GM04504 (cell line): ENCODE measurements around the gene ACTMAP.

ENCODE experiments used
- DNase-seq: peaks from one replicate; pipeline ENCODE4 v3.0.0-alpha.2; 2012; ENCODE audit warnings: low read depth

ACTMAP gene

DNA sequence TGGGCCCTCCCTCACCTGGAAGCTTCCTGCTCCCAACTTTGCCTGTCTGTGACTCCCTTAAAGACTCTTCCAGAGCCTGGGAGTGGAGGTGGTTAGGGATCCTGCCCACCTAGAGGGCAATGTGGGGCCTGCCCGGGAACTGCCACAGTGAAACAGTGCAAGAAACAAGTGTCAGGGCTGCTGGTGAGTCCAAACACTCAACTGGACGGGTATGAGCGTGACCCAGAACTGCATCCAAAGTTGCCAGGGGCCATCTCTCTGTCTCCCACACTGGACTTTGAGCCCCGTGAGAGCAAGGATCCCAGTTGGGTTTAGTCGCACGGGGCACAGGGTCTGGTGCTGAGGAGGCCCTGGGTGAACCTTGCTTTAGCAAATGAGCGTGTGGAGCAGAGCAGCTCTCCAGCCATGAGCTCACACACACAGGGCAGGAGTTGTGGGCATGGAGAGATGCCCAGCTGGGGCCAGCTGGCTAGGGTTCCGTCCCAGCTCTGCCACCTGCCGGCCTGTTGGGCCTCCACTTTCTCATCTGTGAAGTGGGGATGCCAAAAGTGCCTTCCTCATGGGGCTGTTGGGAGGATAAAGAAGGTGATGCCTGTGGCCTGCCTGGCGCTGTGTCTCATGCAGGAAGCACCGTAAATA lies 57.0 kb downstream of the ACTMAP start:
- DNase-seq = no peak

DNA sequence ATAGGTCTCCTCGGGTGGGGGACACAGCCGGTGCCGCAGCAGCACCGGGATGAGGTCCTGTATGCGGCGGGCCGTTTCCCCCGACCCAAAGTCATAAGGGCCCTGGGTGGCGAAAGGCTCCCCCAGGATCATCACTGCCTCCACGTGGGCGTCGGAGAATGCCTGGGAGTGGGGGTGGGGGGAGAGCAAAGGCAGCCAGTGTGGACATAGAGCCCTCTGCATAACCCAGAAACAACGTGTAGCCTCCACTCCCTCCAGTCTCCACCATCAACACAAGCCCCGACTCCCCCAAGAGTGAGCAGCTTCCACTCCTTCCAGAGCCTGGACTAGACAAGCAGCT lies 58.1 kb downstream of the ACTMAP start:
- DNase-seq = no peak

GRCh38 chr19:40691421-40692211 lies 58.7 kb downstream of the ACTMAP start:
- DNase-seq = no peak
